Measurements from ENCODE around the gene ELAVL1. TPM values are rescaled to one million over a fixed set of nuclear protein-coding genes. Genes with fewer than 3 reads are reported as not detected.

ELAVL1 gene
- total and polyA plus RNA-seq, 2 experiments from 2014 or later = 81.6 to 143 TPM

GRCh38 chr19:7977723-7978040 is 27.8 kb downstream of the ELAVL1 start:
- H3K9me2 ChIP-seq (ENCODE audit: insufficient read depth) = no peaks in the 10 kb centered on the region
- Mint-ChIP-seq H3K4me3 (no peak overlapping the region), H3K4me1 (no peaks in the 10 kb centered on the region), H3K36me3 (ENCODE audit: low read depth) (peaks cover 67% of the 10 kb centered on the region), H3K27me3 (ENCODE audit: insufficient read depth, low read depth, poor library complexity) (peaks cover 11% of the 10 kb centered on the region), H3K27ac (no peak overlapping the region), H3K9me3 (no peaks in the 10 kb centered on the region)
- peaks cover 18% of the 10 kb centered on the region for H3K79me2 ChIP-seq (replicated peaks; ENCODE audit: insufficient read depth)
- peaks cover 23% of the 10 kb centered on the region for H4K20me1 ChIP-seq (replicated peaks; ENCODE audit: insufficient read depth)
- TF ChIP-seq ZNF331 (CRISPR knock-in tag; IDR thresholded peaks at IDR 0.05; ENCODE audit: low read depth) = no peak
- no peak for TF ChIP-seq CREB1 (CRISPR knock-in tag; IDR thresholded peaks at IDR 0.05; ENCODE audit: low read depth)
- TF ChIP-seq ZNF114 (CRISPR knock-in tag; IDR thresholded peaks at IDR 0.05) = no peak
- no peak overlapping the region for H3K27ac ChIP-seq (ENCODE audit: low read depth)
- no peak for ATAC-seq
- H2AFZ ChIP-seq = no peak overlapping the region
- H3K4me2 ChIP-seq = no peak overlapping the region
- peaks cover 17% of the 10 kb centered on the region for H3K36me3 ChIP-seq (ENCODE audit: insufficient read depth)
- H3K27me3 ChIP-seq (ENCODE audit: insufficient read depth) = no peaks in the 10 kb centered on the region
- no peak overlapping the region for H3K4me3 ChIP-seq
- peaks cover 13% of the 10 kb centered on the region; the same call in 1 of the 2 replicates for H3F3A ChIP-seq (replicated peaks; ENCODE audit: low read depth)
- no peak for DNase-seq (ENCODE audit: low spot score)
- no peaks in the 10 kb centered on the region for H3K4me1 ChIP-seq (ENCODE audit: insufficient read depth)

- no peak for DNase-seq (ENCODE audit: low spot score)
- Histone ChIP-seq H3K4me2 (no peak overlapping the region), H3K4me3 (no peak overlapping the region), H3K36me3 (ENCODE audit: insufficient read depth) (peaks cover 14% of the 10 kb centered on the region; the same call in 1 of the 2 replicates), H3K9me2 (ENCODE audit: insufficient read depth) (no peaks in the 10 kb centered on the region), H3K27me3 (ENCODE audit: insufficient read depth) (no peaks in the 10 kb centered on the region), H3K79me2 (replicated peaks; ENCODE audit: insufficient read depth) (peaks cover 13% of the 10 kb centered on the region), H3K4me1 (ENCODE audit: insufficient read depth) (no peaks in the 10 kb centered on the region), H3K27ac (ENCODE audit: low read depth) (no peak overlapping the region), H4K20me1 (replicated peaks; ENCODE audit: insufficient read depth) (peaks cover 23% of the 10 kb centered on the region), H3F3A (replicated peaks; ENCODE audit: low read depth) (peaks cover 14% of the 10 kb centered on the region), H2AFZ (no peak overlapping the region)
- Mint-ChIP-seq H3K27ac (no peak overlapping the region), H3K4me3 (no peak overlapping the region), H3K36me3 (ENCODE audit: low read depth) (peaks cover 68% of the 10 kb centered on the region), H3K27me3 (ENCODE audit: insufficient read depth, low read depth, poor library complexity) (peaks cover 11% of the 10 kb centered on the region), H3K9me3 (no peaks in the 10 kb centered on the region), H3K4me1 (no peaks in the 10 kb centered on the region)
- ATAC-seq = no peak
- TF ChIP-seq POLR2AphosphoS5 (IDR thresholded peaks at IDR 0.05; ENCODE audit: low read depth) = no peak
- TF ChIP-seq ZNF462 (CRISPR knock-in tag; IDR thresholded peaks at IDR 0.05) = no peak
- TF ChIP-seq EZH2 (IDR thresholded peaks at IDR 0.05; ENCODE audit: low read depth, unreplicated experiment) = no peak
- TF ChIP-seq JUNB (IDR thresholded peaks at IDR 0.05; ENCODE audit: unreplicated experiment) = no peak
- TF ChIP-seq ETS1 (IDR thresholded peaks at IDR 0.05) = no peak
- no peak for TF ChIP-seq ZNF114 (CRISPR knock-in tag; IDR thresholded peaks at IDR 0.05)
- no peak for TF ChIP-seq ZNF331 (CRISPR knock-in tag; IDR thresholded peaks at IDR 0.05; ENCODE audit: low read depth)
- no peak for TF ChIP-seq EZH2phosphoT487 (IDR thresholded peaks at IDR 0.05; ENCODE audit: unreplicated experiment)
- no peak for TF ChIP-seq REST (IDR thresholded peaks at IDR 0.05; ENCODE audit: unreplicated experiment)
- no peak for TF ChIP-seq STAT1 (IDR thresholded peaks at IDR 0.05; ENCODE audit: unreplicated experiment)
These were observed 28.3 kb downstream of the ELAVL1 start for GRCh38 chr19:7977021-7977722.
